Right ventricle myocardium superior (tissue), 1 donor: Measurements from ENCODE around the gene BAHCC1. TPM values are rescaled to one million over a fixed set of nuclear protein-coding genes. Genes with fewer than 3 reads are reported as not detected.
A peak's percentile ranks its signal among the peaks of the same experiment; 100 is the strongest.

Experiments
- ATAC-seq: fragments of 200-7000 bp; cut with Tn5 transposase; one replicate; pipeline ENCODE4 v1.9.1; 2020; ENCODE audit warnings: mild to moderate bottlenecking; ENCODE audit not compliant: poor library complexity
- DNase-seq: peaks from one replicate; pipeline ENCODE4 v3.0.0-alpha.2; 2020
- intact Hi-C: fragments of 100-400 bp; cut with DNase I; formaldehyde crosslinking; loops from one replicate; pipeline ENCODE4 v1.11.2; 2022
- total RNA-seq: library from RNA; stranded (reverse); fragmentation: NEBNext Ultra II Directional; extraction: Animal tissue kit (Norgen Biotek cat#: 25700); gene quantifications from one replicate; pipeline ENCODE4 v1.2.1, GENCODE V29; 2021
- donor health status: DM: no; HTN: yes; CAD: no; lungs with severe emphysema.

BAHCC1 gene
- total RNA-seq, 1 donor from 2014 or later, result 8.0 TPM

GRCh38 chr17:81461607-81462500 lies 66.6 kb downstream of the BAHCC1 start:
- ATAC-seq (no peak), DNase-seq (no peak)
- intact Hi-C loops, result no loop called here

- no peak for ATAC-seq
- intact Hi-C loops, result no loop called here
- DNase-seq, result no peak
Observed at GRCh38 chr17:81462506-81463125, 67.4 kb downstream of the BAHCC1 start.

GRCh38 chr17:81463506-81463905 lies 68.2 kb downstream of the BAHCC1 start:
- intact Hi-C loops, result no loop called here
- DNase-seq, result no peak
- no peak for ATAC-seq

GRCh38 chr17:81464586-81464985 lies 69.3 kb downstream of the BAHCC1 start:
- no peak for ATAC-seq
- intact Hi-C loops, result no loop called here

GRCh38 chr17:81465910-81466309 lies 70.7 kb downstream of the BAHCC1 start:
- ATAC-seq (no peak), DNase-seq (no peak)
- intact Hi-C loops, result no loop called here

More at GRCh38 chr17:81464586-81464985, 69.3 kb downstream of the BAHCC1 start:
- DNase-seq, result no peak

GRCh38 chr17:81466564-81467472 lies 71.6 kb downstream of the BAHCC1 start:
- ATAC-seq (no peak), DNase-seq (no peak)
- intact Hi-C loops, result no loop called here

- ATAC-seq (no peak), DNase-seq (no peak)
- intact Hi-C loops, result no loop called here
Observed at GRCh38 chr17:81468111-81468769, 73.0 kb downstream of the BAHCC1 start.

- intact Hi-C loops, result no loop called here
- DNase-seq (no peak), ATAC-seq (no peak)
Observed at GRCh38 chr17:81468770-81469121, 73.5 kb downstream of the BAHCC1 start.

- no peak for ATAC-seq
- intact Hi-C loops, result no loop called here
- DNase-seq, result no peak
Observed at GRCh38 chr17:81469266-81469665, 74.0 kb downstream of the BAHCC1 start.

- DNase-seq, result no peak
- peak; percentile 48 for ATAC-seq
- intact Hi-C loops, result loop anchor here (5.0 kb wide), 1 partner anchor 33 kb away; no protein-coding TSS in a partner anchor
Observed at GRCh38 chr17:81470270-81470943, 75.2 kb downstream of the BAHCC1 start.

- DNase-seq (no peak), ATAC-seq (no peak)
- intact Hi-C loops, result loop anchor here (5.0 kb wide), 1 partner anchor 34 kb away; no protein-coding TSS in a partner anchor
Observed at GRCh38 chr17:81470944-81471817, 75.9 kb downstream of the BAHCC1 start.

- ATAC-seq, result peak; percentile 31
- intact Hi-C loops, result loop anchor here (5.0 kb wide), 1 partner anchor 35 kb away; no protein-coding TSS in a partner anchor
- DNase-seq, result no peak
Observed at GRCh38 chr17:81471818-81472456, 76.7 kb downstream of the BAHCC1 start.

GRCh38 chr17:81473019-81473418 lies 77.8 kb downstream of the BAHCC1 start:
- DNase-seq (no peak), ATAC-seq (no peak)
- intact Hi-C loops, result loop anchor here (5.0 kb wide), 1 partner anchor 36 kb away; no protein-coding TSS in a partner anchor

GRCh38 chr17:81474958-81475357 lies 79.7 kb downstream of the BAHCC1 start:
- ATAC-seq (no peak), DNase-seq (no peak)
- intact Hi-C loops, result loop anchor here (5.0 kb wide), 1 partner anchor 38 kb away; no protein-coding TSS in a partner anchor

- ATAC-seq, result no peak
- intact Hi-C loops, result no loop called here
- no peak for DNase-seq
Observed at GRCh38 chr17:81476097-81476496, 80.8 kb downstream of the BAHCC1 start.

- ATAC-seq (no peak), DNase-seq (no peak)
- intact Hi-C loops, result no loop called here
Observed at GRCh38 chr17:81476635-81477034, 81.4 kb downstream of the BAHCC1 start.
